Testis (tissue), 3 donors: ENCODE results near the gene ATXN7L3. TPM values are rescaled to one million over a fixed set of nuclear protein-coding genes. Genes with fewer than 3 reads are reported as not detected.

Experiments used
- DNase-seq: peaks from one replicate; pipeline ENCODE4 v3.0.0-alpha.2; 2019
- H3K27ac ChIP-seq, 2 donors: fragments of 200-600 bp; sonication (generic); one replicate each; pipeline ENCODE4 v1.5.1; 2019
- H3K27me3 ChIP-seq: fragments of 200-600 bp; sonication (generic); one replicate; pipeline ENCODE4 v1.5.1; 2019
- H3K36me3 ChIP-seq: fragments of 200-600 bp; sonication (generic); one replicate; pipeline ENCODE4 v1.5.1; 2017; ENCODE audit warnings: low read depth; ENCODE audit errors: missing control alignments
- H3K4me1 ChIP-seq: fragments of 200-600 bp; sonication (generic); one replicate; pipeline ENCODE4 v1.5.1; 2019
- H3K4me3 ChIP-seq, 2 donors: fragments of 200-600 bp; sonication (generic); one replicate each; pipeline ENCODE4 v1.5.1; 2017 to 2019
- H3K9me3 ChIP-seq: fragments of 200-600 bp; sonication (generic); one replicate; pipeline ENCODE4 v1.5.1; 2017
- CTCF ChIP-seq, 3 experiments: fragments of 450-650 bp in 2 of 3; fragments of 200-600 bp in 1 of 3; sonication (generic) in 1 of 3; IDR thresholded peaks; one replicate each; pipeline ENCODE4 v1.5.1; 2016 to 2019; ENCODE audit warnings: antibody characterized with exemption in 3 of 3, mild to moderate bottlenecking in 2 of 3, moderate library complexity in 1 of 3
- POLR2A ChIP-seq: fragments of 450-650 bp; IDR thresholded peaks from one replicate; pipeline ENCODE4 v1.6.1; 2017; ENCODE audit warnings: antibody characterized with exemption, mild to moderate bottlenecking, moderate library complexity
- WGBS, 2 donors: methylation state at CpG; one replicate each; pipeline ENCODE4 v1.1.5; 2018; 5-methylcytosine and 5-hydroxymethylcytosine counted together
- intact Hi-C: fragments of 100-400 bp; cut with DNase I; formaldehyde crosslinking; loops from one replicate; pipeline ENCODE4 v1.15.1; 2023; ENCODE audit warnings: low total_unique reads
- polyA plus RNA-seq: library from polyadenylated mRNA; stranded (reverse); fragments of 350-450 nt; fragmentation: Illumina TruSeq; extraction: RNeasy Lipid Tissue Mini Kit (QIAGEN cat#74804); gene quantifications from one replicate; pipeline ENCODE4 v1.2.3, GENCODE V29; 2014; ENCODE audit warnings: low read depth, low replicate concordance; ENCODE audit not compliant: insufficient read depth
- total RNA-seq, 2 donors: library from RNA; depleted of rRNA; stranded (reverse); fragments of >200 nt; gene quantifications; one replicate each; pipeline ENCODE4 v1.2.3, GENCODE V29; 2016

The ATXN7L3 gene
- total and polyA plus RNA-seq, 3 donors from 2014 or later: 76.5 to 101 (median 100) TPM

- Histone ChIP-seq H3K4me3 (no peak overlapping the region), H3K4me1 (peaks cover 7% of the 10 kb centered on the region), H3K27ac (no peak overlapping the region), H3K36me3 (no peaks in the 10 kb centered on the region), H3K9me3 (no peaks in the 10 kb centered on the region), H3K27me3 (no peaks in the 10 kb centered on the region)
- intact Hi-C loops: no loop called here
- no peak for DNase-seq
- WGBS, 2 donors: 64 to 79% methylated on average over 4 to 7 of the region's 7 CpGs
- TF ChIP-seq CTCF (IDR thresholded peaks at IDR 0.05) (no peak), POLR2A (no peak)
These were observed 7.7 kb downstream of the ATXN7L3 start for GRCh38 chr17:44191941-44192496.

GRCh38 chr17:44191369-44191768 lies 8.3 kb downstream of the ATXN7L3 start:
- 70 to 73% methylated on average over 4 to 5 of the region's 5 CpGs for WGBS, 2 donors
- Histone ChIP-seq H3K36me3 (no peaks in the 10 kb centered on the region), H3K9me3 (no peaks in the 10 kb centered on the region), H3K4me1 (peaks cover 7% of the 10 kb centered on the region), H3K4me3 (no peak overlapping the region), H3K27me3 (no peaks in the 10 kb centered on the region), H3K27ac (no peak overlapping the region)
- intact Hi-C loops: no loop called here
- DNase-seq: no peak
- TF ChIP-seq CTCF (IDR thresholded peaks at IDR 0.05) (no peak), POLR2A (no peak)

GRCh38 chr17:44190481-44190880 lies 9.2 kb downstream of the ATXN7L3 start:
- Histone ChIP-seq H3K9me3 (no peaks in the 10 kb centered on the region), H3K4me3 (no peak overlapping the region), H3K27ac (no peak overlapping the region), H3K36me3 (no peaks in the 10 kb centered on the region), H3K27me3 (no peaks in the 10 kb centered on the region), H3K4me1 (peaks cover 12% of the 10 kb centered on the region)
- intact Hi-C loops: no loop called here
- DNase-seq: no peak
- WGBS, 2 donors: 86 to 94% methylated on average over 9 to 10 of the region's 10 CpGs
- TF ChIP-seq CTCF (IDR thresholded peaks at IDR 0.05): no peak
- TF ChIP-seq POLR2A: no peak

GRCh38 chr17:44188576-44189403 lies 10.9 kb downstream of the ATXN7L3 start:
- 74 to 79% methylated on average over 5 to 12 of the region's 12 CpGs for WGBS, 2 donors
- TF ChIP-seq CTCF (IDR thresholded peaks at IDR 0.05): no peak
- TF ChIP-seq POLR2A: no peak
- Histone ChIP-seq H3K4me3 (no peak overlapping the region), H3K27me3 (no peaks in the 10 kb centered on the region), H3K4me1 (peaks cover 22% of the 10 kb centered on the region), H3K36me3 (no peaks in the 10 kb centered on the region), H3K9me3 (no peaks in the 10 kb centered on the region), H3K27ac (no peak overlapping the region)
- intact Hi-C loops: no loop called here
- no peak for DNase-seq
